NCI-H69 (cell line): ENCODE measurements around the gene BAIAP2.

Experiments used
- DNase-seq: peaks from one replicate; lab custom pipeline; 2025; lab: John Stamatoyannopoulos, UW

BAIAP2 gene, protein sequence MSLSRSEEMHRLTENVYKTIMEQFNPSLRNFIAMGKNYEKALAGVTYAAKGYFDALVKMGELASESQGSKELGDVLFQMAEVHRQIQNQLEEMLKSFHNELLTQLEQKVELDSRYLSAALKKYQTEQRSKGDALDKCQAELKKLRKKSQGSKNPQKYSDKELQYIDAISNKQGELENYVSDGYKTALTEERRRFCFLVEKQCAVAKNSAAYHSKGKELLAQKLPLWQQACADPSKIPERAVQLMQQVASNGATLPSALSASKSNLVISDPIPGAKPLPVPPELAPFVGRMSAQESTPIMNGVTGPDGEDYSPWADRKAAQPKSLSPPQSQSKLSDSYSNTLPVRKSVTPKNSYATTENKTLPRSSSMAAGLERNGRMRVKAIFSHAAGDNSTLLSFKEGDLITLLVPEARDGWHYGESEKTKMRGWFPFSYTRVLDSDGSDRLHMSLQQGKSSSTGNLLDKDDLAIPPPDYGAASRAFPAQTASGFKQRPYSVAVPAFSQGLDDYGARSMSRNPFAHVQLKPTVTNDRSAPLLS

DNA sequence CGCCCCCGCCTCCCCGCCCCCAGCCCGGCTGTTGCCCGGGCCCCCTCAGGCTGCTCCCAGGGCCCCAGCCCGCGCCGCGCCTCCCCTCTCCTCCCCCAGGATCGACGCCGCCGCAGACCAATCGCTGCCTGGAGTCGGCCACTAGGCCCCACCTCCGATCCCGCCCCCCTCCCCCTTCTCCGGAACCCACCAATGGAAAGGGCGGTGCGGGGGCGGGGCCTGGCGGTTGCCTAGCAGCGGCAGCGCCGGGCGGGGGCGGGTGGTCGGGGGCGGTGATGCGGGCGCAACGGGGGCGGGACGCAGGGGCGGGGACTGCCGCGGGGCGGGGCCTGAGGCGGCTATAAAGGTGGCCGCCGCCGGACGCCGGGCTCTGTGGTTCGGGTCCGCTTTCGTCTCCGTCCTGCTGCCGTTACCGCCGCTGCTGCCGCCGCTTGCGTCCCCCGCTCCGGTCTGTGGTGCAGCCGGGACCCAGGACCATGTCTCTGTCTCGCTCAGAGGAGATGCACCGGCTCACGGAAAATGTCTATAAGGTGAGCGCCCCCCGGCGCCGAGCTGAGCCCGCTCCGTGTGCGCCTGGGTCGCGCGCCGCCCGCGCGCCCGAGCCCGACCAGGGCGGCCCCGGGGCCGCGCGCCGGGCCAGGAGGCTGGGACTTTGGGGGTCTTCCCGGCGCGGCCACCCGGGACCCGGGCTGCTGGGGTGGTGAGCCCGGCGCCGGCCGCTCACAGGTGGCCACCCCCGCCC, at the start of gene BAIAP2:
Gene BAIAP2, plus strand, starts transcription at position 373 of the 742 bp plus-strand sequence. Its CDS starts 104 bp downstream, at position 477.
- peak; percentile 98 for DNase-seq

DNA sequence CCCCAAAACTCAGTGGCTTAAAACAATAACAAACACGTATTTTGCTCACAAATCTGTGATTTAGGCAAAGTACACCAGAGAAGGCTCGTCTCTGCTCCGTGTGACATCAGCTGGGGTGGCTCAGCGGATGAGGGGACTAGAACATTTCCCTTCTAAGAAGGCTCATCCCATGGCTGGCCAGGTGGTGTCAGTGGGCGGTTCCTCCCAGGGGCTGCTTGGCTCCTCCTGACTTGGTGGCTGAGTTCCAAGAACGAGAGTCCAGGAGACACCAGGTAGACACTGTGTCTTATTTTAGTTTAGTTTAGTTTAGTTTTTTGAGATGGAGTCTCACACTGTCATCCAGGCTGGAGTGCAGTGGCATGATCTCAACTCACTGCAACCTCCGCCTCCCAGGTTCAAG, 48.9 kb upstream of the BAIAP2 start:
- DNase-seq: peak; percentile 58

- DNase-seq: no peak
Observed at GRCh38 chr17:80986816-80987475, 48.0 kb upstream of the BAIAP2 start.

DNA sequence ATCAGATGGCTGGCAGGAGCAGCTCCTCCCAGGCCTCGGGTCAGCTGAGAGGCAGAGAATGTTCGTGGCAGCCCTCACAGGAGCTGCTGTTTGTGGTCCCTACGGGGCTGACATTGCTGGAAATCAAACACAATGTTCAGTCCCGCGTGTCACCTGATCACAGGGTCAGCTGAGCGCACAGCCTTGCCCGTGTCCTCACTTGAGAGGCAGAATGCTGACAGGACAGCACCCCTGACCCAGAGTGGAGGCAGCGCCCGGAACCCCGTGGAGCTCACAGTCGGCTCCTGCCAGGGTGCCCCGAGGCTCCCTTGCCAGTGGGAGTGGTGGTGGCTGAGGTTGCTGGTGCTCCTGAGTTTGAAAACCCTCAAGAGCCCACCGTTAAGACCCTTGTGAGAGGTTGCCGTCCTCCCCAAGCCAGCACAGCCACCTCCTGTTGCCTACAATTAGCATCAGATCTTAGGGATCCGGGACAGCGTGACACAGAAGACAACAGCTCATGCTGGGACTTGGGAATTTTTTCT, 47.0 kb upstream of the BAIAP2 start:
- DNase-seq: peak; percentile 45

DNA sequence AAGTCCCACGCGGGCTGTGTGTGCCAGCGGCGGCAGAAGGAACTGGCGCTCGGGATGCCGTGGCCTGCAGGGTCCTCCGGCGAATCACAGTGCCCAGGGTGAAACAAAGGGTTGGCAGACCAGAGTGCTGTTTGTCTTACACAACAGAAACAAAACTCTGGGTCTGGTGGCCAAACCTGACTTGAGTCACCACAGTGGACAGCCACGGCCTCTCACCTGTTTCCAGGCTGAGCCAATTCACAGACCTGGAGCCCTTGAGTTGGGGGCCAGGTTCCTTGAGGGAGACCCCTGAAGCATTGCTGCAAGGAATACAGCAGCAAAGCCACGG, 45.4 kb upstream of the BAIAP2 start:
- no peak for DNase-seq

- DNase-seq: peak; percentile 54
Observed at GRCh38 chr17:80990921-80991644, 43.9 kb upstream of the BAIAP2 start.

GRCh38 chr17:80991645-80992076, 43.3 kb upstream of the BAIAP2 start, which contains the start of gene CHMP6:
Gene CHMP6 (plus strand): TSS chr17:80991841. CDS start chr17:80991919, 78 bp downstream.
- DNase-seq: peak; percentile 92

DNA sequence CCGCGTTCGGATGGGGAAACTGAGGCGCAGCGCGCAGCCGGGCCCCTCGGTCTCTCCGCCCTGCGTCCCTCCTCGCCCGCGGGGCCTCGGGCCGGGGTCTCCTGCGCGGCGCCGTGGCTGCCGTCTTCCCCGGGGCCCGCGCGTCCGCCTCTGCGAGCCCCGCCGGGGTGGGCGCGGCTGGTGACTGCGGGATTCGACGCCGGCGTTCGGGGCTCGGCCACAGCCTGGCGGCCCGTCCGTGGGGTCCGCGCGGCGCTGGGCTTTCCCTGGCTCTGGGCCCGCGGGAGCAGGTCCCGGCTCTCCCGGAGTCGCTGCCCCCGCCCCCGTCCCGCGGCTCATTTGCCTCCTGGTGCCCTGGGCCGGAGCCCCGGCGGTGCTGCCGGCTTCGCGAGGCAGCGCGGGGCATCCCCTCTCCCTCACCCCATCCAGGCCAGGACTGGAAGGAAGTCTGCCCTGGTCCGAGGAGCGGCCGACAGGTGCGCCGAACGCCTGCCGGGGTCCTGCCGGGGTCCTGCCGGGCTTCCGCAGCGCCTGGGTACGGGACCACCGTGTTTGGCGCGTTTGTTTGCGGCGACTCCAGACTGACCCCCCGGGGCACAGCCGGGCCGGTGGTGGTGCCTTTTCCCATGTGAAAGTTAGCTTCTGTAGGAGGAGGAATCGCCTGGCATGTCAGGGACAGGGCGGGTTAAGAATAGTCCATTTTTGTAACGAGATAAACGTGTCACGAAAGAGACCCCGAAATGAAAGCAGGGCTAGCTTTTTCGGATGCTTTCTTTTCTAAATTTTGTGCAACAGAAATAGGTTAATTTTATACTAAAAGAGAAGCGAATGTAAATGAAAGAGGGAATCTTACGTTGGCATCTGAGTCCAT, 42.6 kb upstream of the BAIAP2 start:
- no peak for DNase-seq

GRCh38 chr17:80992948-80993624, 41.9 kb upstream of the BAIAP2 start:
- no peak for DNase-seq

- DNase-seq: no peak
Observed at GRCh38 chr17:80995131-80995530, 39.8 kb upstream of the BAIAP2 start.

- no peak for DNase-seq
Observed at GRCh38 chr17:80996422-80997305, 38.3 kb upstream of the BAIAP2 start.

GRCh38 chr17:80997424-80998117, 37.4 kb upstream of the BAIAP2 start:
- no peak for DNase-seq

GRCh38 chr17:80998118-80998747, 36.7 kb upstream of the BAIAP2 start:
- no peak for DNase-seq

DNA sequence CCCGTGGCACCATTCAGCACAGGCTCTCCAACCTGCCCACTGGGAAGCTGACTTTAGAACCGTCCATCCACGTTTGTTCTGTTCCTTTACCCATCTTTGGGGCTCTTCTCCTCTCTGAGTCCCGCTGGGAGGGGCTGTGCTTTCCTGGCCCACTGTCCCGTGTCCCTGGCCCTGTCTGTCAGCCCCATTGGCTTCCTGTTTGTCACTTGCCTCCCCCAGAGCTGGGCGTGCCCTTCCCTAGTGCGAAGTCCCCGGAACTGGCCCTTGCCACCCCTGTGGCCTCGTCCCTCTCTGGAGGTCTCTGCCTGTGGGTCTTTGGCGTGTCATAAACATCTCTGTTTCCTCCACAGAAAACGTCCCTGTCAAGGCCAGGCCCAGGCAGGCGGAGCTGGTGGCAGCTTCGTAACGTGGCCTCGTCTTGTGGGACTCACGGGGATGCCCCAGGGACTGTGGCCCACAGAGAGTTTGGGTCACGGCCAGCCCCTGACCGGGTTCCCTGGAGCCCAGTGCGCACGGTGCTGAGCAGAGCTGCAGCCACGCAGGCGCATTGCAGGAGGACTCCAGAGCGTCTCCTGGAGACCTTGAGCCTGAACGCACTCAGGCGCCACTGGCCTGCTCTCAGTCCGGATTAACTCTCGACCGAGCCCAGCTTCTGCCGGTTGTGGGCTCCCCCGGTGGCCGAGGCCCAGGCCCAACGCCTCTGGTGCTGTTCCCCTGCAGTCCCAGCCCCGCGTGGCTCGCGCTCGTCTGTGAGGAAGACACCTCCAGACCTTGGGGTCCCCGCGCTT, 36.0 kb upstream of the BAIAP2 start:
- no peak for DNase-seq

GRCh38 chr17:80999536-81000333, 35.2 kb upstream of the BAIAP2 start:
- DNase-seq: no peak

DNA sequence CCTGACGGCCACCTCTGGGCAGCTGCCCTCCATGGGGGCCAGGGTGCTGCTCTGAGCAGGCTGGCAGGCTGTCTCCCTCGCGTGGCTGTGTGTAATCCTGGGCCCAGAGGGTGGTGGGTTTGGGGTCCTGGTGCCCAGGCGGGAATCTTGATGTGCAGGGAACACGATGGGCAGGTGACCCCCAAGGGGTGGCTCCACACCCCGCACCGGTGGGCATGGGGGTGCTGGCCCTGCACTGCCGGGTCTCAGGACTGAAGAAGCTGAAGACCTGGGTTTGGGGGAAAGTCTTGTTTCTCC, 34.7 kb upstream of the BAIAP2 start:
- DNase-seq: no peak
